Measurements from ENCODE around the gene SKI.

DNA sequence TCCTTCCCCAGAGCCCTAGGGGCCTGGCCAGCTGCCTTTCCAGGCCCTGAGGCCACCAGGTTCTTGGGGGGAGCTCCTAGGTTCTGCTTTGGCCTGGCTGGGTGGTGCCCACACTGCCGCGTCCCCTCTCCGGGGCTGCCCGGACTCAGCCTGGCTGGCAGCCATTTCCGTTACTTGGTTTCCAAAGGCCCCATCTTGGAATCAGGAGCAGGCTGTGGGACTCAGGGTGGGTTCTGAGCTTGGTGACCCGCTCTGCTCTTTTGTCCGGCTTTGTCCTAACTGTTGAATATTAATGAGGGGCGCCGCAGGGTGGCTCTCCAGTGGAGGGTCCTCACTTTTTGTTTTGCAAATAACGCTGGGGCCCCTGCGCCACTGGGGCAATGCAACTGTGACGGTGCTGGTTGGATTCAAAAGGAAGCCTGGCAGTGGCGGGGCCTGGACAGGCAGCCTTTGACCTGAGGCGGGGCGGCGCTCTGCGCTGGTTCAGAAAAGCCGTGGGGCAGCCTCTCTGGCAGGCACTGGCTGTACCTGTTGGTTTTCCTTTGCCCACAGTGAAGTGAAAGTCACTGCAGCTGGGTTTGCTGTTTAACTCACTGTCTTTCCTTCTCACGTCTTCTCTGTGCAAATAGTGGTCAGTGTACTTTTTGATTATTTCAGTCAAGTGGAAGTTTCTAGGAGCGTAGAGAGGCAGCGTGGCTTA, 20.2 kb downstream of the SKI start:
- no peak for TF ChIP-seq EZH2phosphoT487 (IDR thresholded peaks at IDR 0.05; ENCODE audit: borderline replicate concordance, low read length)
- TF ChIP-seq, protein P1, sequence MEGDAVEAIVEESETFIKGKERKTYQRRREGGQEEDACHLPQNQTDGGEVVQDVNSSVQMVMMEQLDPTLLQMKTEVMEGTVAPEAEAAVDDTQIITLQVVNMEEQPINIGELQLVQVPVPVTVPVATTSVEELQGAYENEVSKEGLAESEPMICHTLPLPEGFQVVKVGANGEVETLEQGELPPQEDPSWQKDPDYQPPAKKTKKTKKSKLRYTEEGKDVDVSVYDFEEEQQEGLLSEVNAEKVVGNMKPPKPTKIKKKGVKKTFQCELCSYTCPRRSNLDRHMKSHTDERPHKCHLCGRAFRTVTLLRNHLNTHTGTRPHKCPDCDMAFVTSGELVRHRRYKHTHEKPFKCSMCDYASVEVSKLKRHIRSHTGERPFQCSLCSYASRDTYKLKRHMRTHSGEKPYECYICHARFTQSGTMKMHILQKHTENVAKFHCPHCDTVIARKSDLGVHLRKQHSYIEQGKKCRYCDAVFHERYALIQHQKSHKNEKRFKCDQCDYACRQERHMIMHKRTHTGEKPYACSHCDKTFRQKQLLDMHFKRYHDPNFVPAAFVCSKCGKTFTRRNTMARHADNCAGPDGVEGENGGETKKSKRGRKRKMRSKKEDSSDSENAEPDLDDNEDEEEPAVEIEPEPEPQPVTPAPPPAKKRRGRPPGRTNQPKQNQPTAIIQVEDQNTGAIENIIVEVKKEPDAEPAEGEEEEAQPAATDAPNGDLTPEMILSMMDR (conservative IDR thresholded peaks at IDR 0.05; ENCODE audit: low read depth, low read length), result no peak
- no peak for TF ChIP-seq EZH2 (IDR thresholded peaks at IDR 0.05; ENCODE audit: low read length, unreplicated experiment)
